ENCODE results near the gene SEPTIN11.

Gene SEPTIN11

GRCh38 chr4:76949276-76950051 lies at the start of gene SEPTIN11:
TSS of gene SEPTIN11 (plus strand) at chr4:76949752. CDS start at chr4:76949904, 152 bp downstream.
- FAIRE-seq, result no peak

GRCh38 chr4:76902233-76902890 lies 47.2 kb upstream of the SEPTIN11 start:
- FAIRE-seq, result no peak

DNA sequence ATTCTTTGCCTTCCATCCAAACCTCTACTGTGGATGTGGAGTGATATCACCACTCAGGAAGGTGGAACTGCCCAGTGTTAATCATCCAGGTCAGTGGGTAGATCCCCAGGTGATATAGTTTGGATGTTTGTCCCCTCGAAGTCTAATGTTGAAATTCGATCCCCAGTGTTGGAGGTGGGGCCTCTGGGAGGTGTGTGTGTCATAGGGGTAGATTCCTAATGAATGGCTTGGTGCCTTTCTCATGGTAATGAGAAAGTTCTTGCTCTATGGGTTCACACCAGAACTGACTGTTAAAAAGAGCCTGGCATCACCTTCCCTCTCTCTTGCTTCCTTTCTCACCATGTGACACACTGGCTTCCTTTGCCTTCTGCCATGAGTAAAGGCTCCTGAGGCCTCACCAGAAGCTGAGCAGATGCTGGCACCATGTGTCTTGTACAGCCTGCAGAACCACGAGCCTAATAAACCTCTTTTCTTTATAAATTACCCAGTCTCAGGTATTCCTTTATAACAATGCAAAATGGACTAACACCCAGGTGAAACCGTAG lies 44.8 kb upstream of the SEPTIN11 start:
- no peak for FAIRE-seq

GRCh38 chr4:76905521-76905920 lies 44.0 kb upstream of the SEPTIN11 start:
- no peak for FAIRE-seq

- no peak for FAIRE-seq
Observed at GRCh38 chr4:76909711-76910110, 39.8 kb upstream of the SEPTIN11 start.

DNA sequence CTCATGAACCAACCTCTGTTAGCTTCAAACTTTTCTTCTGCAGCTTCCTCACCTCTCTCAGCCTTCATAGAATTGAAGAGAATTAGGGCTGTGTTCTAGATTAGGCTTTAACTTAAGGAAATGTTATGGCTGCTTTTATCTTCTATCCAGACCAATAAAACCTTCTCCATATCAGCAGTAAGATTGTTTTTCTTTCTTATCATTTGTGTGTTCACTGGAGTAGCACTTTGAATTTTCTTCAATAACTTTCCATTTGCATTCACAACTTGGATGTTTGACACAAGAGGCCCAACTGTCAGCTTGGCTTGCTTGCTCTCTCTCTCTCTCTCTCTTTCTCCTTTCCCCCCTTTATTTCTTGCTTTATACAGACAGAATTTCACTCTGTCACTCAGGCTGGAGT lies 28.8 kb upstream of the SEPTIN11 start:
- no peak for FAIRE-seq

GRCh38 chr4:76923619-76924357 lies 25.8 kb upstream of the SEPTIN11 start:
- no peak for FAIRE-seq

DNA sequence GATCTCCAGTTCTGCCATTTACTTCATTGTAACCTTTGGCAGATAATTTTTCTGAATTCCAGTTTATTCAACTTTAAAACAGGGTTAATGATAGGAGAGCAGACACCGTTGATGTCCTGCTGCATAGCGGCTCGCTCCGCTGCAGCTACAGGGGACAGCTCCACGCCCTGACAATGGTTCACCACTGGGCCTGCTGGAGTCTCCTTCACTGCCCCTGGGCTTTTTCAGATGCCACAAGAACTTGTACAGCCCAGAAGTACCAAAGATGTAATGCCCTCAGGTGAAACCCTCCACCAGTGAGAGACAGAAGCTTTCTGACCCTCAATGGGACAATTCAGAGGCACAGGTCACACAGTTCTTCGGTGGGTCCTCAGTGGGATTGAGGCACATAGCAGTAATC lies 22.7 kb upstream of the SEPTIN11 start:
- FAIRE-seq, result no peak

DNA sequence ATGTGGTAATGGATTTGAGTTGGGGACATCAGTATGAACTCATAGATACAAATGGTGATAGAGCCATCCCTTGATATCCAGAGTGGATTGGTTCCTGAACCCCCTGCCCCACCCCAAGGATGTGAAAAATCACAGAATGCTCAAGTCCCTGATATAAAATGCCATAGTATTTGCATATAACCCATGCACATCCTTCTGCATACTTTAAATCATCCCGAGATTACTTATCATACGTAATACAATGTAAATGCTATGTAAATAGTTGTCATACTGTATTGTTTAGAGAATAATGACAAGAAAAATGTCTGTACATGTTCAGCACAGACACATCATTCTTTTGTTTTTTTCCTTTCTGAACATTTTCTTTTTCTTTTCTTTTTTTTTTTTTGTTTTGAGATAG lies 18.9 kb upstream of the SEPTIN11 start:
- FAIRE-seq, result no peak

GRCh38 chr4:76931087-76931486 lies 18.5 kb upstream of the SEPTIN11 start:
- FAIRE-seq, result no peak

- no peak for FAIRE-seq
Observed at GRCh38 chr4:76931576-76932276, 17.8 kb upstream of the SEPTIN11 start.

DNA sequence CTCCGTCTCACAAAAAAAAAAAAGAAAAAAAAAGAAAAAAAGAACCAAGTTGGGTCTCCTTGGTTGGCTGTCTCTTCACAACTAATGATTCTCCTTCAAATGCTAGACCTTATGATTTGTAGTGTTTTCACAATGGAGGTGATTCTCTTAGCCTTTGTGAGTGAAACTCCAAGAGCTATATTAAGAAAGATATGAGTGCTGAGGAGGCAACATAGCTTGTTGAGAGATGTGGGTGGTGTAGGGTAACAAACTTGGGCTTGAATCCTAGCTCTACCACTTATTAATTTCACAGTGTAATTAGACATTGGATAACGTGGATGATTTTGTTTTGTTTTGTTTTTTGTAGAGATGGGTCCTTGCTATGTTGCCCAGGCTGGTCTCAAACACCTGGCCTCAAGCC lies 10.4 kb upstream of the SEPTIN11 start:
- FAIRE-seq, result no peak

GRCh38 chr4:76943129-76943620 lies 6.4 kb upstream of the SEPTIN11 start:
- FAIRE-seq, result no peak

DNA sequence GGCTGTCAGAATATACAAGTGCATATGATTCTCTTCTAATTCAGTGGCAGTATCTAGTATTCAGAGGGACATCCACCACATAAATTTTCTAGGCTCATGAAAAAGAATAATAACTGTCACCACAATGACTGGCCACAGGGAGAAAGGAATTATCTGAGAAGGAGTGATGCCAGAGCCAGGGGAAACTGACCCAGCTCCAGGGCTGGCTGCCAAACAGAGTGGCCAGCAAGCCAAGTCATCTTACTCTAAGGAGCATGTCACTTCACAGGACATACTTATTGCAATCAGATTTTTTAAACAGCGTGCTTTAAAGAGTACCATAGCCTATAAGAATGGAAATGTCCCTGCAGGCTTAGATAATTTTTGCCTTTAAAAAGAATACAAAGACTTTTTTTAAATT lies 5.8 kb upstream of the SEPTIN11 start:
- no peak for FAIRE-seq

DNA sequence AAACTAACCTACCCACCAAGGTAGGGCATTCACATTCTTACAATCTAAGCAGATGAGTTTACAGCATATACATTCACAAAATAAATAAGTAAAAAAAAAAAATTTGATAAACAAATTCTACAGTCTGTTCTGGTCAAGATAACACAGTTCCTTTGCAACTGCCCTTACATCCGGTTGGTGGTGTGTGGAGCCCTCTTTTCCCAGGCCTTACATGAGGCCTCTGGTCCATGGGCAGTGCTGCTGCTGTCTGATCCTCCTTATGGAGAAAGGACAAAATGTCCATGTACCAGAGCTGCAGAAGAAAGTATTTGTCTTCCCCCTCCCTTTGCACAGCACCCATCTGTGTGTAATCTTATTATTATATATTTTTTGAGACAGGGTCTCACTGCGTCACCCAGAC lies 2.2 kb upstream of the SEPTIN11 start:
- no peak for FAIRE-seq

GRCh38 chr4:76948443-76949275 lies 893 bp upstream of the SEPTIN11 start:
- FAIRE-seq, result no peak

GRCh38 chr4:76950052-76950955 lies 752 bp downstream of the SEPTIN11 start:
- FAIRE-seq, result no peak

- no peak for FAIRE-seq
Observed at GRCh38 chr4:76950956-76951671, 1.6 kb downstream of the SEPTIN11 start.

- FAIRE-seq, result no peak
Observed at GRCh38 chr4:76951672-76952010, 2.1 kb downstream of the SEPTIN11 start.

DNA sequence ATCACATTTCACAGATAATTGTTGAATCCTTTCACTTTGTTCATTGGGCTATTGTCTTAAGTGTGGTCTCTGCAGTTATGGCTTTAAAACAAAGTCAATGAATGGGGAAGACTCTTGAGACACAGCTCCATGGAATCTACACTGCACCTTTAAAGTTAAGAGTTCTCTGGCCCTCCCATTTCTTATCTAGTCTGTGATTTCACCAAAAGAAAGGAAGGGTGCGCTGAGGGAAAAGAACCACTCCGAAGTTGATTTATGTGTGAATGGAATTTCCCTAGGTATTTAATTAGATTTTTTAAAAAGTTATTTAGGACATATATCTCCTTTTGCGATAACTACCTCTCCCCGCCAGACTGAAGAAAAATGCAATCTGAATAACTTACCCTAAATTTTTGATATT lies 2.5 kb downstream of the SEPTIN11 start:
- FAIRE-seq, result no peak
